ENCODE data around the gene ENTPD8.

GRCh38 chr9:137437691-137438590 is 3.2 kb downstream of the ENTPD8 start:
- TF ChIP-seq CTCF (IDR thresholded peaks at IDR 0.05), result no peak
- no peak for TF ChIP-seq POLR2A (IDR thresholded peaks at IDR 0.05)

Measured in lower leg skin (tissue), 3 donors.